NCI-H226 (cell line): Measurements from ENCODE around the gene SOX2.

Source experiments
- DNase-seq: peaks from one replicate; pipeline ENCODE4 v3.0.0-alpha.2; 2015

The SOX2 gene

GRCh38 chr3:181711325-181712135, at the start of gene SOX2:
TSS of gene SOX2 (plus strand) at chr3:181711925. CDS start at chr3:181712361, 436 bp downstream.
- DNase-seq = peak; percentile 57

GRCh38 chr3:181683563-181683962, 28.2 kb upstream of the SOX2 start:
- no peak for DNase-seq

- no peak for DNase-seq
These were observed 24.5 kb upstream of the SOX2 start for GRCh38 chr3:181687190-181687589.

GRCh38 chr3:181687731-181688130, 24.0 kb upstream of the SOX2 start:
- no peak for DNase-seq

- DNase-seq = no peak
These were observed 22.2 kb upstream of the SOX2 start for GRCh38 chr3:181689546-181689945.

- DNase-seq = no peak
These were observed 21.0 kb upstream of the SOX2 start for GRCh38 chr3:181690769-181691168.

- DNase-seq = no peak
These were observed 19.8 kb upstream of the SOX2 start for GRCh38 chr3:181691901-181692300.

GRCh38 chr3:181692311-181693145, 19.2 kb upstream of the SOX2 start:
- DNase-seq = no peak

- no peak for DNase-seq
These were observed 18.4 kb upstream of the SOX2 start for GRCh38 chr3:181693280-181693679.

GRCh38 chr3:181694805-181695660, 16.7 kb upstream of the SOX2 start:
- DNase-seq = no peak

- no peak for DNase-seq
These were observed 15.8 kb upstream of the SOX2 start for GRCh38 chr3:181695661-181696491.

GRCh38 chr3:181696626-181697230, 15.0 kb upstream of the SOX2 start:
- no peak for DNase-seq

- DNase-seq = no peak
These were observed 13.3 kb upstream of the SOX2 start for GRCh38 chr3:181698263-181698954.

GRCh38 chr3:181699171-181699903, 12.4 kb upstream of the SOX2 start:
- no peak for DNase-seq

- DNase-seq = peak; percentile 59
These were observed 11.3 kb upstream of the SOX2 start for GRCh38 chr3:181700168-181701087.

- no peak for DNase-seq
These were observed 10.6 kb upstream of the SOX2 start for GRCh38 chr3:181701096-181701495.

- no peak for DNase-seq
These were observed 7.9 kb upstream of the SOX2 start for GRCh38 chr3:181703601-181704420.

GRCh38 chr3:181704421-181705085, 7.2 kb upstream of the SOX2 start:
- DNase-seq = no peak
